HUES6 (cell line): Measurements from ENCODE around the gene HECTD4.

Experiments
- H3K27ac ChIP-seq: 2 replicates; pipeline ENCODE4 v1.7.0; 2013; ENCODE audit warnings: low read depth, mild to moderate bottlenecking, low read length, inconsistent platforms
- H3K27me3 ChIP-seq: 2 replicates; pipeline ENCODE4 v1.6.1; 2013; ENCODE audit warnings: low read length; ENCODE audit not compliant: control insufficient read depth, insufficient read depth
- H3K36me3 ChIP-seq: 2 replicates; pipeline ENCODE4 v1.6.1; 2013; ENCODE audit warnings: low read length; ENCODE audit not compliant: control insufficient read depth, insufficient read depth
- H3K4me1 ChIP-seq: 2 replicates; pipeline ENCODE4 v1.6.1; 2013; ENCODE audit warnings: low read length; ENCODE audit not compliant: control insufficient read depth, insufficient read depth
- H3K4me3 ChIP-seq: 2 replicates; pipeline ENCODE4 v1.5.1; 2013; ENCODE audit warnings: low read depth, low read length
- H3K9ac ChIP-seq: one replicate; pipeline ENCODE4 v1.6.1; 2013; ENCODE audit warnings: mild to moderate bottlenecking, low read length
- H3K9me3 ChIP-seq: 2 replicates; pipeline ENCODE4 v1.6.1; 2013; ENCODE audit warnings: low read depth, low read length; ENCODE audit not compliant: control insufficient read depth, insufficient read depth

Gene HECTD4

GRCh38 chr12:112208301-112208910 is 173.8 kb downstream of the HECTD4 start:
- H3K27ac ChIP-seq = no peak overlapping the region
- H3K36me3 ChIP-seq = peaks cover 61% of the 10 kb centered on the region

GRCh38 chr12:112207397-112207924 is 174.8 kb downstream of the HECTD4 start:
- H3K9me3 ChIP-seq = no peaks in the 10 kb centered on the region
- no peak overlapping the region for H3K9ac ChIP-seq
- H3K27ac ChIP-seq = no peak overlapping the region
- no peaks in the 10 kb centered on the region for H3K27me3 ChIP-seq
- no peaks in the 10 kb centered on the region for H3K4me1 ChIP-seq
- no peak overlapping the region for H3K4me3 ChIP-seq
- peaks cover 70% of the 10 kb centered on the region for H3K36me3 ChIP-seq

More at GRCh38 chr12:112208301-112208910, 173.8 kb downstream of the HECTD4 start:
- Histone ChIP-seq H3K9me3 (no peaks in the 10 kb centered on the region), H3K27me3 (no peaks in the 10 kb centered on the region), H3K4me3 (no peak overlapping the region), H3K9ac (no peak overlapping the region), H3K4me1 (no peaks in the 10 kb centered on the region)

- no peaks in the 10 kb centered on the region for H3K9me3 ChIP-seq
- no peak overlapping the region for H3K9ac ChIP-seq
- no peaks in the 10 kb centered on the region for H3K27me3 ChIP-seq
- H3K4me3 ChIP-seq = no peak overlapping the region
- no peaks in the 10 kb centered on the region for H3K4me1 ChIP-seq
- peaks cover 67% of the 10 kb centered on the region for H3K36me3 ChIP-seq
- no peak overlapping the region for H3K27ac ChIP-seq
These were observed 175.3 kb downstream of the HECTD4 start for GRCh38 chr12:112206944-112207343.

- Histone ChIP-seq H3K4me3 (no peak overlapping the region), H3K4me1 (no peaks in the 10 kb centered on the region), H3K27ac (no peak overlapping the region), H3K9ac (no peak overlapping the region), H3K36me3 (peaks cover 54% of the 10 kb centered on the region), H3K27me3 (no peaks in the 10 kb centered on the region), H3K9me3 (no peaks in the 10 kb centered on the region)
These were observed 183.1 kb downstream of the HECTD4 start for GRCh38 chr12:112199136-112199535.

GRCh38 chr12:112198120-112198733 is 184.0 kb downstream of the HECTD4 start:
- Histone ChIP-seq H3K4me3 (no peak overlapping the region), H3K9ac (no peak overlapping the region), H3K27me3 (no peaks in the 10 kb centered on the region), H3K4me1 (no peaks in the 10 kb centered on the region), H3K9me3 (no peaks in the 10 kb centered on the region), H3K27ac (no peak overlapping the region), H3K36me3 (peaks cover 58% of the 10 kb centered on the region)

- H3K4me3 ChIP-seq = no peak overlapping the region
- H3K36me3 ChIP-seq = peaks cover 68% of the 10 kb centered on the region
- no peaks in the 10 kb centered on the region for H3K9me3 ChIP-seq
- no peaks in the 10 kb centered on the region; the same call in 1 of the 2 replicates for H3K4me1 ChIP-seq
- no peaks in the 10 kb centered on the region for H3K27me3 ChIP-seq
- no peak overlapping the region for H3K9ac ChIP-seq
- H3K27ac ChIP-seq = no peak overlapping the region
These were observed 185.9 kb downstream of the HECTD4 start for GRCh38 chr12:112196196-112196875.

GRCh38 chr12:112194601-112195247 is 187.5 kb downstream of the HECTD4 start:
- H3K9me3 ChIP-seq = no peaks in the 10 kb centered on the region
- H3K27me3 ChIP-seq = no peaks in the 10 kb centered on the region
- no peak overlapping the region for H3K4me3 ChIP-seq
- no peaks in the 10 kb centered on the region; the same call in 1 of the 2 replicates for H3K4me1 ChIP-seq
- H3K36me3 ChIP-seq = peaks cover 68% of the 10 kb centered on the region
- no peak overlapping the region for H3K27ac ChIP-seq
- H3K9ac ChIP-seq = no peak overlapping the region

GRCh38 chr12:112192475-112192874 is 189.8 kb downstream of the HECTD4 start:
- Histone ChIP-seq H3K27me3 (no peaks in the 10 kb centered on the region), H3K36me3 (peaks cover 65% of the 10 kb centered on the region), H3K27ac (no peak overlapping the region), H3K4me3 (no peak overlapping the region), H3K4me1 (no peaks in the 10 kb centered on the region; the same call in 1 of the 2 replicates), H3K9ac (no peak overlapping the region), H3K9me3 (no peaks in the 10 kb centered on the region)

- Histone ChIP-seq H3K9me3 (no peaks in the 10 kb centered on the region), H3K36me3 (peaks cover 62% of the 10 kb centered on the region), H3K27me3 (no peaks in the 10 kb centered on the region), H3K27ac (no peak overlapping the region; the same call in 1 of the 2 replicates), H3K9ac (no peak overlapping the region), H3K4me1 (no peaks in the 10 kb centered on the region; the same call in 1 of the 2 replicates), H3K4me3 (no peak overlapping the region)
These were observed 190.3 kb downstream of the HECTD4 start for GRCh38 chr12:112191840-112192321.

GRCh38 chr12:112191201-112191600 is 191.0 kb downstream of the HECTD4 start:
- Histone ChIP-seq H3K9ac (no peak overlapping the region), H3K36me3 (peaks cover 62% of the 10 kb centered on the region), H3K9me3 (no peaks in the 10 kb centered on the region), H3K27me3 (no peaks in the 10 kb centered on the region), H3K4me3 (no peak overlapping the region), H3K27ac (no peak overlapping the region), H3K4me1 (no peaks in the 10 kb centered on the region; the same call in 1 of the 2 replicates)
